ENCODE measurements around the gene SLC36A3.
"Not testable (repeated sequence)": the region's sequence is repeated elsewhere in the genome, so short reads cannot be mapped to it uniquely, and the experiment has no call there.

Gene SLC36A3

GRCh38 chr5:151310932-151311331, 7.4 kb upstream of the SLC36A3 start:
- H3K27ac ChIP-seq, result no peak overlapping the region
- no peak for DNase-seq (ENCODE audit: low spot score)
- no peak for TF ChIP-seq CTCF (IDR thresholded peaks at IDR 0.05)
- H3K4me3 ChIP-seq, result no peak overlapping the region

GRCh38 chr5:151309821-151310220, 6.3 kb upstream of the SLC36A3 start:
- not testable (repeated sequence) for H3K27ac ChIP-seq; H3K4me3 ChIP-seq; DNase-seq (ENCODE audit: low spot score)

GRCh38 chr5:151309266-151309665, 5.7 kb upstream of the SLC36A3 start:
- not testable (repeated sequence) for DNase-seq (ENCODE audit: low spot score); H3K27ac ChIP-seq; H3K4me3 ChIP-seq

GRCh38 chr5:151298063-151298855, 5.3 kb downstream of the SLC36A3 start:
- DNase-seq (ENCODE audit: low spot score), result no peak
- TF ChIP-seq CTCF (IDR thresholded peaks at IDR 0.05), result peak; percentile 31
- no peak overlapping the region for H3K4me3 ChIP-seq
- H3K27ac ChIP-seq, result no peak overlapping the region

GRCh38 chr5:151296974-151297373, 6.6 kb downstream of the SLC36A3 start:
- no peak overlapping the region for H3K4me3 ChIP-seq
- no peak for DNase-seq (ENCODE audit: low spot score)
- no peak overlapping the region for H3K27ac ChIP-seq
- TF ChIP-seq CTCF (IDR thresholded peaks at IDR 0.05), result no peak

GRCh38 chr5:151296478-151296830, 7.1 kb downstream of the SLC36A3 start:
- no peak for TF ChIP-seq CTCF (IDR thresholded peaks at IDR 0.05)
- Histone ChIP-seq H3K27ac (no peak overlapping the region), H3K4me3 (no peak overlapping the region)
- DNase-seq (ENCODE audit: low spot score), result no peak

- no peak for TF ChIP-seq CTCF (IDR thresholded peaks at IDR 0.05)
- Histone ChIP-seq H3K4me3 (no peak overlapping the region), H3K27ac (no peak overlapping the region)
- no peak for DNase-seq (ENCODE audit: low spot score)
Measured at GRCh38 chr5:151295791-151296477, 7.6 kb downstream of the SLC36A3 start.

GRCh38 chr5:151295138-151295537, 8.4 kb downstream of the SLC36A3 start:
- no peak for TF ChIP-seq CTCF (IDR thresholded peaks at IDR 0.05)
- Histone ChIP-seq H3K27ac (no peak overlapping the region), H3K4me3 (no peak overlapping the region)
- no peak for DNase-seq (ENCODE audit: low spot score)

Measured in coronary artery (tissue), 2 donors.